T-helper 2 cell treated with Interferon-gamma antibody and Interleukin-4, amounts not matched to agents 5 μg/mL and 100 μg/mL, for 36 hours (primary cell): ENCODE data around the gene STAT4.
A peak's percentile ranks its signal among the peaks of the same experiment; 100 is the strongest.

Experiments
- DNase-seq: peaks from one replicate; pipeline ENCODE4 v3.0.0; 2021; ENCODE audit warnings: low spot score
- H3K27ac Mint-ChIP-seq: one replicate; pipeline ENCODE4 v1.8.0; 2021; ENCODE audit warnings: mild to moderate bottlenecking, mixed read lengths
- H3K27me3 Mint-ChIP-seq: one replicate; pipeline ENCODE4 v1.8.0; 2021; ENCODE audit warnings: low read depth, mixed read lengths
- H3K36me3 Mint-ChIP-seq: one replicate; pipeline ENCODE4 v1.8.0; 2021; ENCODE audit warnings: low read depth, mixed read lengths
- H3K4me1 Mint-ChIP-seq: one replicate; pipeline ENCODE4 v1.8.0; 2021; ENCODE audit warnings: low read depth, mixed read lengths
- H3K4me3 Mint-ChIP-seq: one replicate; pipeline ENCODE4 v1.8.0; 2022; ENCODE audit warnings: mild to moderate bottlenecking, moderate library complexity, mixed read lengths
- H3K9me3 Mint-ChIP-seq: one replicate; pipeline ENCODE4 v1.8.0; 2021; ENCODE audit warnings: mixed read lengths

Gene STAT4

GRCh38 chr2:191183081-191183480, 32.3 kb upstream of the STAT4 start:
- peaks cover 5% of the 10 kb centered on the region for H3K4me1 Mint-ChIP-seq
- no peaks in the 10 kb centered on the region for H3K9me3 Mint-ChIP-seq
- no peaks in the 10 kb centered on the region for H3K36me3 Mint-ChIP-seq
- H3K27me3 Mint-ChIP-seq = no peaks in the 10 kb centered on the region
- no peak for DNase-seq
- no peak overlapping the region for H3K27ac Mint-ChIP-seq
- no peak overlapping the region for H3K4me3 Mint-ChIP-seq

DNA sequence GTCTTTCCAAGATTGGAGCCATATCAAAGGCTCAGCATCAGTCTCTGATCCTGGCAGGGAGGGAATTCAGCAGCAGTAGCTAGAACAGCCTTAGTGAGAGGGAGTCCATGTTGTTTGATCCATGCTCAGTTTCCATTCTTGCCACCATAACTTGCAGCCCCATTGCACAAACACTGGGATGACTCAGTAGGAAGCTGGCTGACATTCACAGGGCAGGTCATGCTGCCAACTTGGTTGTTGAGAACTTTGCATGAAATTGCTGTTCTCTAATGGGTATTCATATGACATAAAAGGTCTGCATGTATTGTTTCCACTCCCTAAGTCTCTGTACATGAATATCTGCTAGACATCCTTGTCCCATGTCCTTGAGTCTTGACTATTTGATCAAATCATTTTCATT, 29.9 kb upstream of the STAT4 start:
- peaks cover 9% of the 10 kb centered on the region for H3K4me1 Mint-ChIP-seq
- no peak overlapping the region for H3K27ac Mint-ChIP-seq
- no peak overlapping the region for H3K4me3 Mint-ChIP-seq
- H3K9me3 Mint-ChIP-seq = no peaks in the 10 kb centered on the region
- no peak for DNase-seq
- no peaks in the 10 kb centered on the region for H3K36me3 Mint-ChIP-seq
- H3K27me3 Mint-ChIP-seq = no peaks in the 10 kb centered on the region

GRCh38 chr2:191180276-191180675, 29.5 kb upstream of the STAT4 start:
- Mint-ChIP-seq H3K4me1 (peaks cover 9% of the 10 kb centered on the region), H3K9me3 (no peaks in the 10 kb centered on the region), H3K27ac (no peak overlapping the region), H3K4me3 (no peak overlapping the region), H3K36me3 (no peaks in the 10 kb centered on the region), H3K27me3 (no peaks in the 10 kb centered on the region)
- no peak for DNase-seq

DNA sequence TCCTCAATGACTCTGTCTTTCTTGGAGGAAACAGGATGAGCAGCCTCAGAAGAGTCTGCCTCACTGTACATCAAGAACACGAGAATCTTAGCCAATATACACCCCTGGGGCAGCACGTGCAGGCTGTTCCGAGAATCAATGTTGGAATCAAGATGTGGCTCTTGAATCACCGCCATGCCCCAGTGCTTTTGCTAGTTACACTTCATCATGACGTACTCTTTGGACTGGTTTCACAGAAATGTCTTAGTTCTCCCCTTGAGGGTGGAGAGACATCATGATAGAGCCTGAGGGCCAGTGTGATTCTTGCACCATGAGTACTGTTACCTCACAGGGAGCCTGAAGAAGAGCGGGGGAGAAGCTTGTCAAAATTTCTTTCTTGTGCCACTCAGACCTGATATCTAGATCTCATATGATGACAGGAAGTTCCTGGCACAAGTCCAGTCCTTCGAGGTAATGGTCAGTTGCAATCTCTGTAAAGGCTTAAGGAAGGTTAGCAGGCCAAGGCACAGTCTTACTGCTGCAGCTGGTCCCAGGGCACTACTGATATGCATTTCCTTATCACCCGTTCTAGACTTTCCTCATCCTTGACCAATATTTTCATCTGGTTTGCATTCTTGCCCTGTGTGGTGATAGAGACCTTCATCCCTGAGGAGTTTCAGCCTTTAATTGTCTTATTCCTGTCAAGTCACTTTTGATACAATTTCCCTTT, 28.2 kb upstream of the STAT4 start:
- no peak for DNase-seq
- Mint-ChIP-seq H3K27ac (no peak overlapping the region), H3K9me3 (no peaks in the 10 kb centered on the region), H3K27me3 (no peaks in the 10 kb centered on the region), H3K4me1 (peaks cover 15% of the 10 kb centered on the region), H3K4me3 (no peak overlapping the region), H3K36me3 (no peaks in the 10 kb centered on the region)

DNA sequence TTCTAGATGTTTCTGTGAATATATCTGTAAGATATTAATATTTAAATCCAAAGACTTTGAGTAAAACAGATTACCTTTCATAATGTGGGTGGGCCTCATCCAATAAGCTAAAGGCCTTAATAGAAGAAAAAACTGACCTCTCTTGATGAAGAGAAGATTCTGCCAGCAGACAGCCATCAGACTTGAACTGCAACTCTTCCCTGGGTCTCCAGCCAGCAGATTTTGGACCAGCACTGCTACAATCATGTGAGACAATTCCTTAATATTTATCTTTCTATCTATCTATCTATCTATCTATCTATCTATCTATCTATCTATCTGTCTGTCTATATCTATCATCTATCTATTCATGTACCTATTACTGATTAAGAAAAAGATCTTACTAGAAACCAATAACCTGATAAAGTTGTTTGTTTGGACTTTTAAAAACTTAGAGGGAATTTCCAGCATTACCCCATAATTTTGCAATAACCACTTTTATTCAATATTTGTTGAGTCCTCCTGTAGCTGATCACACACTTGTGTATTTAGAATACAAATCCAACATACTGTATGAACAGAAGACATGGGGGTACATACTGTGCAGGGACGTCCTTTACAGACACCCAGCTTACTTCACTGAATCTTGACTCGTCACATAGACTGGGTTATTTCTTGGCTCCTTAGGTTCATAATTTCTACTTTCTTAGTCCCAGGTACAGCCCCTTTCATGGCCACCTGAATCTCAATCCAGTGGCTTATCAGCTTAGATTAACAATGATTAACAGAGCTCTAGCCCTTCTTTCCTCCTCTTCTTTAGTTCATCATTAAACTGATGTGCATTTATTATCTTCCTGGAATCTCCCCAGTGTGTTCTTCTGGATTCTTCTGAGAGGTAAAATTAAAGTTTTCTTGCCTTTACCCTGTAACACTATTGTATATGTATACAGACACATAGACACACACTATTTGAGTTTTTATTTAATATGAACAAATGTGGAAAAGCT, 27.2 kb upstream of the STAT4 start:
- Mint-ChIP-seq H3K27ac (no peak overlapping the region), H3K4me3 (no peak overlapping the region), H3K9me3 (no peaks in the 10 kb centered on the region), H3K36me3 (no peaks in the 10 kb centered on the region), H3K4me1 (peaks cover 22% of the 10 kb centered on the region), H3K27me3 (no peaks in the 10 kb centered on the region)
- DNase-seq = no peak

DNA sequence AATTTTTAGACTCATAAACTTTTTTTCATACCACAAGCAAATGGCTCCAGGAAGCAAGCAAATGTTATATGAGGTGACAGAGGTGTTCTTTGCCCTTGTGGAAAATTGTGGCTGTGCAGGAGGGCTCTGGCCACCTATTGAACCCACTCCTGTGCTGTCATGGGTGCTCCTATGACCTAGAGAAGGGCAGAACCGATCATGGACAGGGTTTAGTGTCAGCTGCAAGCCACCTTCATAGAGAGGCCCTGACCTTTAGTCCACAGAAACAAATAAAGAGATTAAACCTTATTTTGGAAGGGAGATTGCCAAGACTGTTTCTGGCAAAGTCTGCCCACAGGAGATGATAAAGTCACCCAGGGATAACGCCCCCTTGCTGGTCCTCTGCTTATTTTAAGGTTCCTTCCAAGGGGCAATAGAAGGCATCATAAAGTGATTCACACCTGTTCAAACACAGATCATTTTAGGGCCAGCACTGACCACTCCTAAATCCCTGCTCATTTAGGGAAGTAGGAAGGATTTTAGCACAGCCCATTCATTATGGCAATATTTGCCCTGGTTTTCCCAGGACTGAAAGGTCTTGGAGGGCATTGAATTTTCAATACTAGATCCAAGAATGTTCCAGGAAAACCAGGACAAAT, 26.1 kb upstream of the STAT4 start:
- Mint-ChIP-seq H3K27ac (no peak overlapping the region), H3K9me3 (no peaks in the 10 kb centered on the region), H3K4me3 (no peak overlapping the region), H3K27me3 (no peaks in the 10 kb centered on the region), H3K36me3 (no peaks in the 10 kb centered on the region), H3K4me1 (peaks cover 25% of the 10 kb centered on the region)
- DNase-seq = no peak

- H3K27me3 Mint-ChIP-seq = no peaks in the 10 kb centered on the region
- H3K4me3 Mint-ChIP-seq = peak overlapping the region; percentile 9
- H3K27ac Mint-ChIP-seq = no peak overlapping the region
- H3K36me3 Mint-ChIP-seq = no peaks in the 10 kb centered on the region
- H3K4me1 Mint-ChIP-seq = peaks cover 26% of the 10 kb centered on the region
- no peaks in the 10 kb centered on the region for H3K9me3 Mint-ChIP-seq
- no peak for DNase-seq
These were observed 25.5 kb upstream of the STAT4 start for GRCh38 chr2:191176305-191176704.

- Mint-ChIP-seq H3K4me3 (no peak overlapping the region), H3K27ac (no peak overlapping the region), H3K4me1 (peaks cover 37% of the 10 kb centered on the region), H3K36me3 (no peaks in the 10 kb centered on the region), H3K27me3 (no peaks in the 10 kb centered on the region), H3K9me3 (no peaks in the 10 kb centered on the region)
- no peak for DNase-seq
These were observed 23.6 kb upstream of the STAT4 start for GRCh38 chr2:191174442-191174841.

DNA sequence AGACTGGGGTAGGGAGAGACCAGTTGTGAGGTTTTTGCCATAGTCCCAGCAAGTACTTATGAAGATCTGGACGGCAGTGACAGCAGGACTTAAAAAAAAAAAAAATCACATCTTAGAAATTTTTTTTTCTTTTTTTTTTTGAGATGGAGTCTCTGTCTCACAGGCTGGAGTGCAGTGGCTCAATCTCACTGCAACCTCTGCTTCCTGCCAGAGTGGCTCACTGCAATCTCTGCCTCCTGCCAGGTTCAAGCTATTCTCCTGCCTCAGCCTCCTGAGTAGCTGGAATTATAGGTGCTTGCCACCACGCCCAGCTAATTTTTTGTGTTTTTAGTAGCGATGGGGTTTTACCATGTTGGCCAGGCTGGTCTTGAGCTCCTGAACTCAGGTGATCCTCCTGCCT, 22.4 kb upstream of the STAT4 start:
- Mint-ChIP-seq H3K27ac (no peak overlapping the region), H3K36me3 (no peaks in the 10 kb centered on the region), H3K9me3 (no peaks in the 10 kb centered on the region), H3K4me3 (no peak overlapping the region), H3K4me1 (peaks cover 40% of the 10 kb centered on the region), H3K27me3 (no peaks in the 10 kb centered on the region)
- no peak for DNase-seq

DNA sequence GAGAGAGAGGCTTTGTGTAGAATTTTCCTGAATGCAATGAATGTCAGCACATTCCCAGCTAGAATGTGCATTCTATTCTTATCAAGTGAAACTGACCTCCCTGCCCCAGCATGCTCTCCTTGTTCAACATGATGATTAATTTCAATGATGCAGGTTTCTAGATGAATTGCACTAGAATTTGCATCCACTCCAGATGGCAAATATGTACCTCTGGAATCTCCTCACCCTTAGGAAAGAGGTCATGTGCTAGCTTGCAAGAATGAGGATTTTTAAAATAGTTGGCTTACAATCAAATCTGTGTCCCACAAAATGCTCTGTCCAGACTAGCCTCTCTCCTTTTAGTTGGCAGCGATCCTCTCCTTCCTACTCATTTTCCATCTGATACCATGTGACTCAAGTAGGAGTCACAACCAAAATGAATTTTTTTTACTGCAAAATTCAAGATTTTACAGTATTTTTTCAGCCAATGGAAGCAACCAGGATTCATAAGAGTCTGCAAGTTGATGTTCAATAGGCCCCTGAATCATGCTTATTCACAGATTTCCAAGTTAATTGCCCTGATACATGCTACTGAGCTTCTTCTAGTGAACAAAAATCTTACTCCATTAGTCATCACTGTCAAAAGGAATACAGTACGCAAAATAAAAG, 21.0 kb upstream of the STAT4 start:
- no peaks in the 10 kb centered on the region for H3K27me3 Mint-ChIP-seq
- H3K36me3 Mint-ChIP-seq = no peaks in the 10 kb centered on the region
- H3K27ac Mint-ChIP-seq = no peak overlapping the region
- no peaks in the 10 kb centered on the region for H3K9me3 Mint-ChIP-seq
- no peak overlapping the region for H3K4me3 Mint-ChIP-seq
- no peak for DNase-seq
- H3K4me1 Mint-ChIP-seq = peaks cover 39% of the 10 kb centered on the region

DNA sequence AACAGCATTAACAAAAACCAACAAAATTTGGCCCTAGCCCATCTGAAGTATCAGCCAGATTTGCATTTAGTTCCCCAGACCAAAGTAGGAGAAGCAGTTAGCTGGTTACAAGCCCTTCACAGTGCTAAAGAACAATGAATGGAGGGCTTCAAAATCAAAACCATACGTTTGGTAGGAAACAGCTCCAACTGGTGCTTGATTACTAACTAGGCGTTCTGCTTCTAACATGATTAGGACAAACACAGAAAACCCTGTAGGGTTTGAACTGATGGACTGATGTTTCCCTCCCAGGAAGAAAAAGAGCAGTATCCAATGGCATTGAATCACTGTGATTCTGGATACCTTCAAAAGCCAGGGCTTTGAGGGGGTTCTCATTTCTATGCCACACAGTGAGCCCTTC, 20.5 kb upstream of the STAT4 start:
- Mint-ChIP-seq H3K9me3 (no peaks in the 10 kb centered on the region), H3K27me3 (no peaks in the 10 kb centered on the region), H3K27ac (no peak overlapping the region), H3K36me3 (no peaks in the 10 kb centered on the region), H3K4me1 (peaks cover 35% of the 10 kb centered on the region), H3K4me3 (no peak overlapping the region)
- DNase-seq = no peak

DNA sequence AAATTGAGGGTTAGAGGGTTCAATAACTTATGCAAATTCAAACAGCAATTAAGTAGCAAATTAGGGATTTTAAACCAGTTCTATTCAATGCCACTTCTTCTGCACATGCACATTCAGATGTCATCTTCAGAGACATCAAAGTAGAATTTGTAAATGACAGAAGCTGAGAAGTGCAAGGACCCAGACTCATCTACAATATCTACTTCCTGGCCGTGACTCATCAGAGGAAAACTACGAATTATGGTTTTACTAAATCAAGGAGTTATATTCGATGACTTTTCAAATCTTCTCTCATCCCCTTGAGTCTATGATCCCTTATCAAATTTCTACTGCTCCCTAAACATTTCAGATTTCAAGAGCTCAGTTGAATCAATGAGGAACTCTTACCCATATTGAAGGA, 20.0 kb upstream of the STAT4 start:
- Mint-ChIP-seq H3K27me3 (no peaks in the 10 kb centered on the region), H3K27ac (peak overlapping the region; percentile 24), H3K9me3 (no peaks in the 10 kb centered on the region), H3K36me3 (no peaks in the 10 kb centered on the region), H3K4me1 (peaks cover 31% of the 10 kb centered on the region), H3K4me3 (no peak overlapping the region)
- no peak for DNase-seq

DNA sequence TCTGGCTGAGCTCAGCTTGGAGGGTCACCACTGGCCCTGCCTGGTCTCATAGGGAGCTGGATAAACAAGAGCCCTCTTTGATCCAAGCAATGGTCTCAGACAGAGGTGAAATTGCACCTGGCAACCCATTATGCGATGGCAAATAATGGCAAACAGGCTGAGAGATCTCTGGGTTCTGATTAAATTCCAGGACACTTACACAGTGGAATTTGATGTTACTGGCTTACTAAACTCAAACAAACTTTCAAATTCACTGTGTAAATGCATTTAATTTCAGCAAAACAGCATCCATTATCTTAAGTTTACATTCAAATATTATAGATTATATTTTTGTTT, 19.5 kb upstream of the STAT4 start:
- Mint-ChIP-seq H3K36me3 (no peaks in the 10 kb centered on the region), H3K27ac (no peak overlapping the region), H3K4me1 (peaks cover 32% of the 10 kb centered on the region), H3K9me3 (no peaks in the 10 kb centered on the region), H3K4me3 (no peak overlapping the region), H3K27me3 (no peaks in the 10 kb centered on the region)
- DNase-seq = no peak
